ENCODE data around the gene PPP1R9A.

Gene PPP1R9A

GRCh38 chr7:95219721-95220120, 312.3 kb downstream of the PPP1R9A start:
- Histone ChIP-seq H2AFZ (ENCODE audit: low read depth, low read length, severe bottlenecking) (no peak overlapping the region), H3K4me3 (ENCODE audit: insufficient read depth, low read length, poor library complexity, severe bottlenecking) (no peak overlapping the region), H3K36me3 (ENCODE audit: low read length) (no peaks in the 10 kb centered on the region), H3K9ac (ENCODE audit: low read length) (no peak overlapping the region), H3F3A (ENCODE audit: insufficient read depth) (no peaks in the 10 kb centered on the region), H3K9me3 (ENCODE audit: insufficient read depth, low read length) (no peaks in the 10 kb centered on the region), H4K20me1 (ENCODE audit: low read depth, low read length) (no peaks in the 10 kb centered on the region), H3K4me2 (ENCODE audit: low read depth, low read length, poor library complexity, severe bottlenecking) (no peak overlapping the region), H3K9me2 (replicated peaks; ENCODE audit: insufficient read depth, low read length) (no peaks in the 10 kb centered on the region), H3K79me2 (ENCODE audit: insufficient read depth, low read length) (no peaks in the 10 kb centered on the region), H3K27ac (ENCODE audit: low read depth, low read length) (no peak overlapping the region), H3K27me3 (ENCODE audit: low read length) (no peaks in the 10 kb centered on the region)
- TF ChIP-seq CTCF (IDR thresholded peaks at IDR 0.05; ENCODE audit: insufficient read depth, low read length, poor library complexity, severe bottlenecking): no peak
- no peak for TF ChIP-seq EZH2phosphoT487 (conservative IDR thresholded peaks at IDR 0.05; ENCODE audit: low read length)

- no peak overlapping the region for H3K4me3 ChIP-seq (ENCODE audit: insufficient read depth, low read length, poor library complexity, severe bottlenecking)
These were observed 312.9 kb downstream of the PPP1R9A start for GRCh38 chr7:95220328-95220727.

GRCh38 chr7:95225301-95225700, 317.9 kb downstream of the PPP1R9A start:
- Histone ChIP-seq H3K9ac (ENCODE audit: low read length) (no peak overlapping the region), H2AFZ (ENCODE audit: low read depth, low read length, severe bottlenecking) (no peak overlapping the region), H3K4me2 (ENCODE audit: low read depth, low read length, poor library complexity, severe bottlenecking) (no peak overlapping the region), H3K9me3 (ENCODE audit: insufficient read depth, low read length) (no peaks in the 10 kb centered on the region), H3K4me3 (ENCODE audit: insufficient read depth, low read length, poor library complexity, severe bottlenecking) (no peak overlapping the region), H3K27me3 (ENCODE audit: low read length) (no peaks in the 10 kb centered on the region), H3K79me2 (ENCODE audit: insufficient read depth, low read length) (no peaks in the 10 kb centered on the region), H3K36me3 (ENCODE audit: low read length) (no peaks in the 10 kb centered on the region), H4K20me1 (ENCODE audit: low read depth, low read length) (no peaks in the 10 kb centered on the region), H3K9me2 (replicated peaks; ENCODE audit: insufficient read depth, low read length) (no peaks in the 10 kb centered on the region; the same call in 1 of the 2 replicates), H3K27ac (ENCODE audit: low read depth, low read length) (no peak overlapping the region), H3F3A (ENCODE audit: insufficient read depth) (no peaks in the 10 kb centered on the region)
- no peak for TF ChIP-seq EZH2phosphoT487 (conservative IDR thresholded peaks at IDR 0.05; ENCODE audit: low read length)
- TF ChIP-seq CTCF (IDR thresholded peaks at IDR 0.05; ENCODE audit: insufficient read depth, low read length, poor library complexity, severe bottlenecking): no peak

More at GRCh38 chr7:95220328-95220727, 312.9 kb downstream of the PPP1R9A start:
- Histone ChIP-seq H3F3A (ENCODE audit: insufficient read depth) (no peaks in the 10 kb centered on the region), H3K9ac (ENCODE audit: low read length) (no peak overlapping the region), H3K27me3 (ENCODE audit: low read length) (no peaks in the 10 kb centered on the region), H3K79me2 (ENCODE audit: insufficient read depth, low read length) (no peaks in the 10 kb centered on the region), H3K9me3 (ENCODE audit: insufficient read depth, low read length) (no peaks in the 10 kb centered on the region), H3K36me3 (ENCODE audit: low read length) (no peaks in the 10 kb centered on the region), H3K27ac (ENCODE audit: low read depth, low read length) (no peak overlapping the region), H3K4me2 (ENCODE audit: low read depth, low read length, poor library complexity, severe bottlenecking) (no peak overlapping the region), H3K9me2 (replicated peaks; ENCODE audit: insufficient read depth, low read length) (no peaks in the 10 kb centered on the region), H2AFZ (ENCODE audit: low read depth, low read length, severe bottlenecking) (no peak overlapping the region), H4K20me1 (ENCODE audit: low read depth, low read length) (no peaks in the 10 kb centered on the region)
- no peak for TF ChIP-seq EZH2phosphoT487 (conservative IDR thresholded peaks at IDR 0.05; ENCODE audit: low read length)
- no peak for TF ChIP-seq CTCF (IDR thresholded peaks at IDR 0.05; ENCODE audit: insufficient read depth, low read length, poor library complexity, severe bottlenecking)

All from SU-DHL-6 (cell line).